Stimulated activated CD8-positive, alpha-beta memory T cell treated with anti-CD3 and anti-CD28 coated beads, Interleukin-2, amount 100 ng/mL, for 48 hours (primary cell): Measurements from ENCODE around the gene MARCHF10.
"Not testable (repeated sequence)": the region's sequence is repeated elsewhere in the genome, so short reads cannot be mapped to it uniquely, and the experiment has no call there.

Experiments used
- DNase-seq, 2 donors: peaks; one replicate each; pipeline ENCODE4 v3.0.0-alpha.2; 2020; ENCODE audit warnings: low read depth in 2 of 2

MARCHF10 gene, protein sequence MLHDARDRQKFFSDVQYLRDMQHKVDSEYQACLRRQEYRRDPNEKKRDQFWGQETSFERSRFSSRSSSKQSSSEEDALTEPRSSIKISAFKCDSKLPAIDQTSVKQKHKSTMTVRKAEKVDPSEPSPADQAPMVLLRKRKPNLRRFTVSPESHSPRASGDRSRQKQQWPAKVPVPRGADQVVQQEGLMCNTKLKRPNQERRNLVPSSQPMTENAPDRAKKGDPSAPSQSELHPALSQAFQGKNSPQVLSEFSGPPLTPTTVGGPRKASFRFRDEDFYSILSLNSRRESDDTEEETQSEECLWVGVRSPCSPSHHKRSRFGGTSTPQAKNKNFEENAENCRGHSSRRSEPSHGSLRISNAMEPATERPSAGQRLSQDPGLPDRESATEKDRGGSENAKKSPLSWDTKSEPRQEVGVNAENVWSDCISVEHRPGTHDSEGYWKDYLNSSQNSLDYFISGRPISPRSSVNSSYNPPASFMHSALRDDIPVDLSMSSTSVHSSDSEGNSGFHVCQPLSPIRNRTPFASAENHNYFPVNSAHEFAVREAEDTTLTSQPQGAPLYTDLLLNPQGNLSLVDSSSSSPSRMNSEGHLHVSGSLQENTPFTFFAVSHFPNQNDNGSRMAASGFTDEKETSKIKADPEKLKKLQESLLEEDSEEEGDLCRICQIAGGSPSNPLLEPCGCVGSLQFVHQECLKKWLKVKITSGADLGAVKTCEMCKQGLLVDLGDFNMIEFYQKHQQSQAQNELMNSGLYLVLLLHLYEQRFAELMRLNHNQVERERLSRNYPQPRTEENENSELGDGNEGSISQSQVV

GRCh38 chr17:62807812-62808575, at the start of gene MARCHF10:
Gene MARCHF10 (minus strand): TSS chr17:62808314. CDS start chr17:62801735, 6,579 bp downstream.
- DNase-seq = peak; percentile 27 to 41

DNA sequence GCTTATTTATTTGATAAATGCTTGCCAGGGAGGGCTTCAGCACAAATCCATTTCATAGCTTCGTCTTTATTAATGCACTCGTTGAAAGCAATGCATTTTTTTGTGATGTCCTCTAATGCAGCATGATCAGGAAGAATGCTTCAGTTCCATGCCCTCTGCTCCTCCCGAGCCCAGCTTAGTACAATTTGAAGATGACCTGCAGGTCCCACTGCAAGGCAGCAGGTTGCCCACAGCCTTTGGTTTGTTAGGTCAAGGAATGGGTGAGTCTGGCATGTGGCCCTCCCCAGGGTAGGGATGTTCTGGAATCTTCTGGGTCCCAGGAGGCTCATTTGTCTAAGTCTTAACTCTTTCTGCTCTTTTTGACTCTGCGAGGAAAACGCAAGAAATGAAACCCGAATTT, 49.4 kb upstream of the MARCHF10 start:
- DNase-seq = no peak

GRCh38 chr17:62856594-62856993, 48.5 kb upstream of the MARCHF10 start:
- DNase-seq = no peak

- no peak for DNase-seq
These were observed 47.0 kb upstream of the MARCHF10 start for GRCh38 chr17:62855156-62855555.

DNA sequence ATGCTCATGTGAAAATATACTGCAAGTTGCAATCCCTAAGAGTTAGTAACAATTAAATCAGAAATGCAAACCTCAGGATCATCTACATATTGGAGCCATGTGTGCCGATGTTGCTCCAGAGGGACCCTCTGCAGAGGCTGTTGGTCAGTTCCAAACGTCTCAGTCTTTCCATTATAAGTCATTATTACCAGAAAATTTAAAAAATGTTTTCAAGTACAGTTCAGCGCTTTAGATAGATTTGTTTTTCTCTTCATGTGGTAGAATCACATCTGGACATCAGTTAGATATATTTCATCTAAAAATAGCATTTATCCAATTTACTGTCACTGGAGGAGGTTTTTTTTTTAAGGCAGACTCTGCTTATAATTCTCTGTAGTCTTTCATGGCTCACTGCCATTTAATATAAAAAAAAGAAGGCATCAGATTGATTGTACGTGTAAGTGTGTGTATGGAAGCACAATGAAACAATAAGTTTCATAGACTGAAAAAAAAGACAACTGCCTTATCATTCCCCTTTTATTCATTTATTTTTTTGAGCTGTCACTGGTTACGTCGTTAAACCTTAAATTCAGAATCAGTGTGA, 46.1 kb upstream of the MARCHF10 start:
- DNase-seq = no peak

- DNase-seq = no peak
These were observed 44.1 kb upstream of the MARCHF10 start for GRCh38 chr17:62852195-62852594.

- DNase-seq = not testable (repeated sequence)
These were observed 41.7 kb upstream of the MARCHF10 start for GRCh38 chr17:62849591-62850415.

DNA sequence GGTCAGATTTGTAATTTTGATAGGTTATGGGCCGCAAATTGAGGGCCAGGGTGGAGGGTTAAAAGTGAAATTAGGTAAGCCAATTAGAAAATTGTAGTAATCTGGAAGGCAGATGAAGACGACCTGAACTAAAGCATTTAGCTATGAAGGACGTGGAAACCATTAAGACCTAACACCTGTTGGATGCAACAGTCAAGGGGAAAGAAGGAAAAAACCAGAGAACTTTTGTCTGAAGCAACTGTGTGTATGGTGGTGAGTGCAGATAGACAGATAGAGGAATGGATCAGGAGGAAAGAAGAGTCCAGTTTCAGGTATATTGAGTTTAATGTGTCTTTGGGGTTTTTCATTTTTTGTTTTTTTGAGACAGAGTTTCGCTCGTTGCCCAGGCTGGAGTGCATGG, 40.2 kb upstream of the MARCHF10 start:
- DNase-seq = no peak

- no peak for DNase-seq
These were observed 39.3 kb upstream of the MARCHF10 start for GRCh38 chr17:62847426-62847825.

- DNase-seq = no peak
These were observed 32.8 kb upstream of the MARCHF10 start for GRCh38 chr17:62840871-62841270.

DNA sequence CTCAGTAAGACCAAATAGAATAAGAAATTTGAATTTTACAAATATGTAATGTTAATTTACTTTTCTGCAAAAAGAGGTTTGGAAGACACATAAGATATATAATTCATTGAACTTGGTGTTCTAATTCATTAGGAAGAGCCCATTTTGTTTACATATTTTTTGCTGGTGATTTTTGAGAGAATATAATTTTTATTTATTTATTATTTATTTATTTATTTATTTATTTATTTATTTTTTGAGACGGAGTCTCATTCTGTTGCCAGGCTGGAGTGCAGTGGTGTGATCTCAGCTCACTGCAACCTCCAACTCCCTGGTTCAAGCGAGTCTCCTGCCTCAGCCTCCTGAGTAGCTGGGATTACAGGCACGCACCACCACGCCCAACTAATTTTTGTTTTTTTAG, 25.7 kb upstream of the MARCHF10 start:
- DNase-seq = not testable (repeated sequence)

- DNase-seq = no peak
These were observed 24.3 kb upstream of the MARCHF10 start for GRCh38 chr17:62832405-62832804.

- not testable (repeated sequence) for DNase-seq
These were observed 23.0 kb upstream of the MARCHF10 start for GRCh38 chr17:62831066-62831465.

GRCh38 chr17:62827746-62828485, 19.8 kb upstream of the MARCHF10 start:
- DNase-seq = no peak

GRCh38 chr17:62826956-62827355, 18.8 kb upstream of the MARCHF10 start:
- no peak for DNase-seq

GRCh38 chr17:62825182-62825581, 17.1 kb upstream of the MARCHF10 start:
- no peak for DNase-seq

GRCh38 chr17:62824290-62825131, 16.4 kb upstream of the MARCHF10 start:
- no peak for DNase-seq

GRCh38 chr17:62823111-62823893, 15.2 kb upstream of the MARCHF10 start:
- DNase-seq = no peak
